Activated naive CD8-positive, alpha-beta T cell treated with anti-CD3 and anti-CD28 coated beads for 36 hours (primary cell): ENCODE results near the gene SLC25A38. TPM values are rescaled to one million over a fixed set of nuclear protein-coding genes. Genes with fewer than 3 reads are reported as not detected.
"Not testable (repeated sequence)": the region's sequence is repeated elsewhere in the genome, so short reads cannot be mapped to it uniquely, and the experiment has no call there.

Source experiments
- DNase-seq: peaks from one replicate; pipeline ENCODE4 v3.0.0; 2021
- H3K27ac Mint-ChIP-seq: one replicate; pipeline ENCODE4 v1.8.0; 2022; ENCODE audit warnings: mild to moderate bottlenecking, moderate library complexity, mixed read lengths
- H3K27me3 Mint-ChIP-seq: one replicate; pipeline ENCODE4 v1.8.0; 2022; ENCODE audit warnings: mild to moderate bottlenecking, mixed read lengths
- H3K36me3 Mint-ChIP-seq: one replicate; pipeline ENCODE4 v1.8.0; 2021; ENCODE audit warnings: mild to moderate bottlenecking, mixed read lengths
- H3K4me1 Mint-ChIP-seq: one replicate; pipeline ENCODE4 v1.8.0; 2021; ENCODE audit warnings: mixed read lengths
- H3K4me3 Mint-ChIP-seq: one replicate; pipeline ENCODE4 v1.8.0; 2022; ENCODE audit warnings: mild to moderate bottlenecking, moderate library complexity, mixed read lengths
- H3K9me3 Mint-ChIP-seq: one replicate; pipeline ENCODE4 v1.8.0; 2022; ENCODE audit warnings: mixed read lengths
- total RNA-seq, 2 experiments: library from RNA; stranded (reverse); gene quantifications; one replicate each; pipeline ENCODE4 v1.2.3, GENCODE V29; 2021

SLC25A38 gene
- total RNA-seq, 2 experiments from 2014 or later = 43.2 to 44.1 TPM

DNA sequence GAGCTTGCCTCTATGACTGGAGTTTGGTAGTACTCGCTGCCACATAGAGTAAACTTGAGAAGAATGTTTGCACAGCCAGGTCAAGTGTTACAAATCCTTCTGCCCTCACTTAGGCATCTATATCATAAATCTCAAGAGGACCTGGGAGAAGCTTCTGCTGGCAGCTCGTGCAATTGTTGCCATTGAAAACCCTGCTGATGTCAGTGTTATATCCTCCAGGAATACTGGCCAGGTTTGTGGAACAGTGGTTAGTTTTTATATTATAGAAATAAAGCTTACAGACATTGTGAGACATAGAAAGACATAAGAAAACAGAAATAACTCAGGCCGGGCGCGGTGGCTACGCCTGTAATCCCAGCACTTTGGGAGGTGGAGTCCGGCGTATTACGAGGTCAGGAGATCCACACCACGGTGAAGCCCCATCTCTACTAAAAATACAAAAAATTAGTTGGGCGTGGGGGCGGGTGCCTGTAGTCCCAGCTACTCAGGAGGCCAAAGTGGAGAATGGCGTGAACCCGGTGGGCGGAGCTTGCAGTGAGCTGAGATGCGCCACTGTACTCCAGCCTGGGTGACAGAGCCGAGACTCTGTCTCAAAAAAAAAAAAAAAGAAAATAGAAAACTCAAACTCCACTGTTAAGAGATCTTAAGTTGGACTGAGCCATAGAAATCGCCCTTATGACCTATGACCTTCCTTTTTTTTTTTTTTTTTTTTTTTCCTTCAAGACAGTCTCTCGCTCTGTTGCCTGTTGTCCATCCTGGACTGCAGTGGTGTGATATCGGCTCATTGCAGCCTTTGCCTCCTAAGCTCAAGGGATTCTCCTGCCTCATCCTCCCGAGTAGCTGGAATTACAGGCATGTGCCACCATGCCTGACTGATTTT, 25.6 kb downstream of the SLC25A38 start:
- Mint-ChIP-seq H3K4me1 (peaks cover 39% of the 10 kb centered on the region), H3K36me3 (peaks cover 71% of the 10 kb centered on the region), H3K4me3 (peak overlapping the region; percentile 98), H3K9me3 (peaks cover 4% of the 10 kb centered on the region), H3K27ac (peak overlapping the region; percentile 100), H3K27me3 (peaks cover 12% of the 10 kb centered on the region)
- DNase-seq = peak; percentile 46

DNA sequence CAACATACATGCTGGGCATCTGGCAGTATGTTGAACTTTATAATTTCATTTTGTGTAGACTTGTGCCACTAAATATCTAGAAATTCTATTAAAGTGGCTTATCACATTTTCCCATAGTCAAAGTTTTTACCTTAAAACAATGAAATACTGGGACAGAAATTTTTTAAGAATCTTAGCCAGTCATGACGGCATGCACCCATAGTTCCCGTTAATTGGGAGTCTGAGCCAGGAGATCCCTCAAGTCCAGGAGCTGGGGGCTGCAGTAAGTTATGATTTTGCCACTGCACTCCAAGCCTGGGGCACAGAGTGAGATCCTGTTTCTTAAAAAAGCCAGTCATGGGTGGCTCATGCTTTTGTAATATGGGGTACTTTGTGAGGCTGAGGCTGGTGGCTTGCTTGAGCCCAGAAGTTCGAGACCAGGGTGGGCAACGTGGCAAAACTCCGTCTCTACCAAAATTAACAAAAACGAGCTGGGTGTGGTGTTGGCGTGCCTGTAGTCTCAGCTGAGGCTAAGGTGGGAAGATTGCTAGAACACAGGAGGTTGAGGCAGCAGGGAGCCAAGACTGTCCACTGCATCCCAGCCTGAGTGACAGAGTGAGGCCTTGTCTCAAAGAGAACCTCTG, 26.5 kb downstream of the SLC25A38 start:
- H3K27me3 Mint-ChIP-seq = peaks cover 12% of the 10 kb centered on the region
- no peak for DNase-seq
- H3K4me3 Mint-ChIP-seq = peak overlapping the region; percentile 98
- peaks cover 72% of the 10 kb centered on the region for H3K36me3 Mint-ChIP-seq
- H3K9me3 Mint-ChIP-seq = peaks cover 4% of the 10 kb centered on the region
- peaks cover 40% of the 10 kb centered on the region for H3K4me1 Mint-ChIP-seq
- peak overlapping the region; percentile 100 for H3K27ac Mint-ChIP-seq

DNA sequence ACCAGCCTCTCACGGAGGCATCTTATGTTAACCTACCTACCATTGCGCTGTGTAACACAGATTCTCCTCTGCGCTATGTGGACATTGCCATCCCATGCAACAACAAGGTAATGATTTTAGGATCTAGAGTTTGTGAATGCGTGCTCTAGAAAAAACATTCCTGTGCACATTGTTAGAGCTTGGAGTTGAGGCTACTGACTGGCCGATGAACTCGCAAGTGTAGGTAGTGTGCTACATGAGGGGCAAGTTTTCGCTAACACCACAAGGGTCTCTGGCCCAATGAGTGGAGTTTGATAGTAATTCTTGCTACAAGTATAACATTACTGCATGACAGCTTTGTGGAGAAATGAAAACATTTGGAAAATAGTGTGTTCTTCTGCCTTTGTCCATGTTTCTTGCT, 27.7 kb downstream of the SLC25A38 start:
- peaks cover 12% of the 10 kb centered on the region for H3K27me3 Mint-ChIP-seq
- H3K36me3 Mint-ChIP-seq = peaks cover 75% of the 10 kb centered on the region
- H3K4me3 Mint-ChIP-seq = peak overlapping the region; percentile 52
- H3K27ac Mint-ChIP-seq = peak overlapping the region; percentile 100
- peaks cover 4% of the 10 kb centered on the region for H3K9me3 Mint-ChIP-seq
- DNase-seq = no peak
- peaks cover 40% of the 10 kb centered on the region for H3K4me1 Mint-ChIP-seq

DNA sequence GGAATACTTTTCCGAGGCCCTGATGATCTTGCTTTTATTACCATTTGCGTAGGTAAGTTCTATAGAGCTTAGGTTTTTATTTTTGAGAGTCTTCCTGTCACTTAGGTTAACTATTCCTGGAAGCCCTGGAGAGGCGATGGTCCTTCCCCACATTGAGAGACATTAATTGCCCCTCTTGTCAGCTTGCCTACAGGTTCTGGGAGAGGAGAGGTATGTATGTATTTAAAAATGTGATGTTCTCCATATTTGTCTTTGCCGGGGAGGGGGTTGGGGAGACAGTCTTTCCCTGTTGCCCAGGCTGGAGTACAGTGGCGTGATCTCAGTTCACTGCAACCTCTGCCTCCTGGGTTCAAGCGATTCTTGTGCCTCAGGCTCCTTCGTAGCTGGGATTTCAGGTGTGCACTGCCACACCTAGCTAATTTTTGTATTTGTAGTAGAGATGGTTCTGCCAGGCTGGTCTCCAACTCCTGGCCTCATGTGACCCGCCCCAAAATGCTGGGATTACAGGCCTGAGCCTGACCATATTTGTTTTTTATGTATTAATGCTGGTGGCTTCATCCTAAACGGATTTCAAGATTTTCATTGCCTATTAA, 29.6 kb downstream of the SLC25A38 start:
- peaks cover 4% of the 10 kb centered on the region for H3K27me3 Mint-ChIP-seq
- peaks cover 2% of the 10 kb centered on the region for H3K9me3 Mint-ChIP-seq
- H3K4me3 Mint-ChIP-seq = peak overlapping the region; percentile 26
- H3K36me3 Mint-ChIP-seq = peaks cover 62% of the 10 kb centered on the region
- peak overlapping the region; percentile 76 for H3K27ac Mint-ChIP-seq
- H3K4me1 Mint-ChIP-seq = peaks cover 38% of the 10 kb centered on the region
- DNase-seq = no peak

DNA sequence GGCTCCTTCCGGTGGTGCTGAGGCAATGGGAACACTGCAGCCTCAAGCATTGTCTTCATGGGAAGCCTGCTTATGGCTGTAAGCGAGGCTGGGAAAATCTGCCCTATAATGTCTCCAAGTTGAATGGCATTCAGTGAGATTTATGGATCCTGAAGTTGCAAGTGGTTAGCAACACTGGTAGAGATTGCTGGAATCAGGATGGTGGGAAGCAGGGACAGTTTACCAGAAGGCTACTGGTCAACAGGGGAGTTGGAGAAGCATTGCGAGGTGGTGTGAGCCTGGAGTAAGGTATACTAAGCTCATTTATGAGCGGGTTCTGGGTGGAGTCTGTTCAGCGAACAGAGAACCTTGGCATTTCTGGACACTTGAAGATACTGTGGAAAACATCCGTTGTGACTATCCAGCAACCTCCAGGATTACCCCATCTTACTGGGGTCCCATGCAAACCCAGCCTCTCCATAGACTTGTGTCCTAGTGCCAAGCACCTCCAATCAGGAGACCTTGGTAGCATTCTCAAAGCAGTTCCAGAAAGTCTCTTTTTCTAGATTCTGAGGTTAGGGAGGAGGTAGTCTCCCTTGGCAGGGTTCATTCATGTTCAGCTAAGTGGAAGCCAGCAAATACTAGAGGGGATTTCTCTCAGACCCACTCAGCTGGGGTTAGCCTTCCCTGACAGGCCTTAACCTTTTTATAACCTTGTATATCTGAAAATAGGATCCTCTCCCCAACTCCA, 30.7 kb downstream of the SLC25A38 start:
- Mint-ChIP-seq H3K27me3 (no peaks in the 10 kb centered on the region), H3K4me1 (peaks cover 32% of the 10 kb centered on the region), H3K9me3 (no peaks in the 10 kb centered on the region), H3K4me3 (no peak overlapping the region), H3K27ac (peak overlapping the region; percentile 54), H3K36me3 (peaks cover 51% of the 10 kb centered on the region)
- no peak for DNase-seq

DNA sequence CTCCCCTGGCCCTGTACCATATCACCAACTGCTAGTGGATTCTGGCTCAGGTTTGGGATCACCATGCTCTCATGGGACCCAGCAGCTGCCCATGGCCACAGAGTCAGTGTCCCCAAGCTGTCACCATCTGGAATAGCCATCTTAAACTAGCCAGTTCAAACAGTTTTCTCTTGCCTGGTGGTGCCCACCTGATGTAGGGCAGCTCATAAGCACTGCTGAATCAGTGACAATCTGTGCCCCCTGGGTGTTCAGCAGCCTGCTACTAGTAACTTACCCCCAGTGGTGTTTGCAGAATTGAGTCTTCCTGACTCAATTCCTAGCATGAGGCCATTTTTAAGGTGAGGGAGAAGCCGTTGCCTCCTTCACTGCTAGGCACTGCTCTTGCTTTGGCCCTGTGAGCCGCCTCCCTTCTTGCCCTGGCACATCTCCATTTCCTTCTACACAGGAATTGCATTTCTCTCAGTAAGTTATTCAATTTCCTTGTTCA, 31.3 kb downstream of the SLC25A38 start:
- Mint-ChIP-seq H3K27me3 (no peaks in the 10 kb centered on the region), H3K4me3 (no peak overlapping the region), H3K36me3 (peaks cover 45% of the 10 kb centered on the region), H3K27ac (peak overlapping the region; percentile 54), H3K9me3 (no peaks in the 10 kb centered on the region), H3K4me1 (peaks cover 27% of the 10 kb centered on the region)
- DNase-seq = no peak

DNA sequence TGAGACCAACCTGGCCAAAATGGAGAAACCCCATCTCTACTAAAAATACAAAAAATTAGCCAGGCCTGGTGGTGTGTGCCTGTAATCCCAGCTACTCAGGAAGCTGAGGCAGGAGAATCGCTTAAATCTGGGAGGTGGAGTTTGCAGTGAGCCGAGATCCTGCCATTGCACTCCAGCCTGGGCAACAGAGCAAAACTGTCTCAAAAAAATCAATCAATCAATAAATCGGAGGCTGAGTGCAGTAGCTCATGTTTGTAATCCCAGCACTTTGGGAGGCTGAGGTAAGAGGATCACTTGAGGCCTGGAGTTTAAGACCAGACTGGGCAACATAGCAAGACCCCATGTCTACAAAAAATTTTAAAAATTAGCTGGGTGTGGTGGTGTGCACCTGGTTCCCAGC, 32.1 kb downstream of the SLC25A38 start:
- H3K9me3 Mint-ChIP-seq, DNase-seq, H3K27me3 Mint-ChIP-seq, H3K4me3 Mint-ChIP-seq: not testable (repeated sequence)
- peaks cover 37% of the 10 kb centered on the region for H3K36me3 Mint-ChIP-seq
- H3K27ac Mint-ChIP-seq = peak overlapping the region; percentile 54
- peaks cover 22% of the 10 kb centered on the region for H3K4me1 Mint-ChIP-seq

DNA sequence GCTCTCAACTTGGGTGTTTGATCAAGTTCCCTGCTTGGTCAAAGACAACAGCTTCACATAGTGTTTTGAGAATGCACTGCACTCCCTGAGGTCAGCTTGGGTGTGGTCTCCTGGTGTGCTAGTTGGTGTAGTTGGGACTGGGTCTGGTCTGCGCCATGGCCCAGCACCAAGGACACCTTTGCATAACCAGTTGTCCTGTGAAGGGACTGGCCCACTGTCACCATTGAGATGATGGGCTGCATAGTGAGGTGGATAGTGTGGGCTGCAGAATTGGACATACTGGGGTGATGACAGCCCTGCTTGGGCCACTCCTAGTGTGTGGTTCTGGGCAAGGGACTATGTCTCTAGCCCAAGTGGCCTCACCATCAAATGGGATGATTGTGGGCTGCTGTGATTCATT, 32.8 kb downstream of the SLC25A38 start:
- Mint-ChIP-seq H3K4me3 (no peak overlapping the region), H3K36me3 (peaks cover 32% of the 10 kb centered on the region), H3K27me3 (no peaks in the 10 kb centered on the region), H3K9me3 (no peaks in the 10 kb centered on the region), H3K27ac (peak overlapping the region; percentile 6), H3K4me1 (peaks cover 19% of the 10 kb centered on the region)
- DNase-seq = peak; percentile 14

DNA sequence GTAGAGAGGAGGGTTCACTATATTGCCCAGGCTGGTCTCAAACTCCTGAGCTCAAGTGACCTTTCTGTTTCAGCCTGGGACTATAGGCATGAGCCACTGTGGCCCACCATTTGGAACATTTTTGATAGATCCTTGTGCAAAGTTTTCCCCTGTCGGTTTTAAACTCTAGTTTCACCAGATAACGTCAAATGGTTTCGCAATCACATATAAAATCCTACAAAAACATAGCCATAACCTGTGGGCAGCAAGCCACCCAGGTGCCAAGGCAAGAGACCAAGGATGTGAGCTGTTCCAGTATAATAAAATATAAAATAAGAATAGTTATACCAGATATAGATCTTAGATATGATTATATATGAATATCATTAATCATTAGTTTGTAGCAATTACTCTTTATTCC, 33.8 kb downstream of the SLC25A38 start:
- H3K27ac Mint-ChIP-seq, H3K9me3 Mint-ChIP-seq, H3K27me3 Mint-ChIP-seq, DNase-seq, H3K4me3 Mint-ChIP-seq: not testable (repeated sequence)
- H3K4me1 Mint-ChIP-seq = peaks cover 12% of the 10 kb centered on the region
- H3K36me3 Mint-ChIP-seq = peaks cover 28% of the 10 kb centered on the region

DNA sequence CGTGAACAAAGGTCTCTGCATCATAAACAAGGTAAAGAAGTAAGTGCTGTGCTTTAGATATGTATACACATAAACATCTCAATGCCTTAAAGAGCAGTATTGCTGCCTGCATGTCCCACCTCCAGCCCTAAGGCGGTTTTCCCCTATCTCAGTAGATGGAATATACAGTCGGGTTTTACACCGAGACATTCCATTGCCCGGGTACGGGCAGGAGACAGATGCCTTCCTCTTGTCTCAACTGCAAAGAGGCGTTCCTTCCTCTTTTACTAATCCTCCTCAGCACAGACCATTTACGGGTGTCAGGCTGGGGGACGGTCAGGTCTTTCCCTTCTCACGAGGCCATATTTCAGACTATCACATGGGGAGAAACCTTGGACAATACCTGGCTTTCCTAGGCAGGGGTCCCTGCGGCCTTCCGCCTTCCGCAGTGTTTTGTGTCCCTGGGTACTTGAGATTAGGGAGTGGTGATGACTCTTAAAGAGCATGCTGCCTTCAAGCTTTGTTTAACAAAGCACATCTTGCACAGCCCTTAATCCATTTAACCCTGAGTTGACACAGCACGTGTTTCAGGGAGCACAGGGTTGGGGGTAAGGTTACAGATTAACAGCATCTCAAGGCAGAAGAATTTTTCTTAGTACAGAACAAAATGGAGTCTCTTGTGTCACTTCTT, 35.5 kb downstream of the SLC25A38 start:
- H3K27me3 Mint-ChIP-seq, H3K4me3 Mint-ChIP-seq, H3K9me3 Mint-ChIP-seq, DNase-seq, H3K27ac Mint-ChIP-seq, H3K4me1 Mint-ChIP-seq: not testable (repeated sequence)
- H3K36me3 Mint-ChIP-seq = peaks cover 11% of the 10 kb centered on the region

DNA sequence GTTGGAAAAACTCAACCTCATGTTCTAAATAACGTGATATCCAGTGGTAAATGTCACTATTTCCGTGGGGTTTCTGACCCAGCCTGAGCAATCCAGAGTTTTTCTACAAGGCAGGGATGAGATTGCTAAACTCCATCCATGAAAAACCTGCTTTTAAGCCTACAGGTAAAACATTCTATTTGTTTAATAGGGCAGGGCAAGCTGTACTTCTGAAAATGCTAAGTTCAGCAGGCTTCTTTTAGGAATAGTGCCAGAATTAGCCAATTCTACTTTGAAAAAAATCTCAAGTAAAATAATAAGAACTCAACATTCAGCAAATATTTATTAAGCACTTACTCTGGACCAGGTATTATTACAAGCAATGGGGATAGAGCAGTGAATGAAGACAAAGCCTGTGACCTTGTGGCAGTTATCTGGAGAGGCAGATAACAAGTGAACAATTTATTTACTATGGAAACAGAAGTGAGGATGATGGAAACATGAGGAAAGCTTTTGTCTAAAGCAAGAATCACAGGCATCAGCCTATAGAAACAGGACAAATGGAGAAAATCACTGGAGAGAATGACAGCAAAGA, 36.7 kb downstream of the SLC25A38 start:
- H3K4me3 Mint-ChIP-seq = no peak overlapping the region
- H3K36me3 Mint-ChIP-seq = peaks cover 8% of the 10 kb centered on the region
- no peak for DNase-seq
- no peaks in the 10 kb centered on the region for H3K27me3 Mint-ChIP-seq
- no peaks in the 10 kb centered on the region for H3K9me3 Mint-ChIP-seq
- no peak overlapping the region for H3K27ac Mint-ChIP-seq
- H3K4me1 Mint-ChIP-seq = peaks cover 6% of the 10 kb centered on the region

DNA sequence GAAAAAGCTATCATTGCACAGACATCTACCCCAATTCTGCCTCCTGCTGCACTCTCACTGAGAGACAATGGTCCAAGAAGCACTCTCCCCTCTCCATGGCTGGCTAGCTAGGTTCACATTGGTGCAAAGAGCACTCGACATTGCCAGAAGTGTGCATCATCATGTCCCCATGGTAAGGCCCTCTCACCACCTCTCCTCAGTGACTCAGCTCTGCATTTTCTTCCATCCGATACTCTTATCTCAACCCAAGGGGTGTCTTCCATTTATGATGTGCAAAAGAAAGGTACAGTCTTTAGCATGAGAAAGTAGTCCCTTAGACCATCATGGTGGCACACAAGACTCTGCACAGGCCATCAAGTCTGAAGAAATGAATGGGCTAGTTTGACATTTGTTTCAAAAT, 37.4 kb downstream of the SLC25A38 start:
- peaks cover 6% of the 10 kb centered on the region for H3K4me1 Mint-ChIP-seq
- H3K36me3 Mint-ChIP-seq = peaks cover 7% of the 10 kb centered on the region
- no peak overlapping the region for H3K4me3 Mint-ChIP-seq
- H3K27me3 Mint-ChIP-seq = no peaks in the 10 kb centered on the region
- no peaks in the 10 kb centered on the region for H3K9me3 Mint-ChIP-seq
- H3K27ac Mint-ChIP-seq = no peak overlapping the region
- DNase-seq = no peak

DNA sequence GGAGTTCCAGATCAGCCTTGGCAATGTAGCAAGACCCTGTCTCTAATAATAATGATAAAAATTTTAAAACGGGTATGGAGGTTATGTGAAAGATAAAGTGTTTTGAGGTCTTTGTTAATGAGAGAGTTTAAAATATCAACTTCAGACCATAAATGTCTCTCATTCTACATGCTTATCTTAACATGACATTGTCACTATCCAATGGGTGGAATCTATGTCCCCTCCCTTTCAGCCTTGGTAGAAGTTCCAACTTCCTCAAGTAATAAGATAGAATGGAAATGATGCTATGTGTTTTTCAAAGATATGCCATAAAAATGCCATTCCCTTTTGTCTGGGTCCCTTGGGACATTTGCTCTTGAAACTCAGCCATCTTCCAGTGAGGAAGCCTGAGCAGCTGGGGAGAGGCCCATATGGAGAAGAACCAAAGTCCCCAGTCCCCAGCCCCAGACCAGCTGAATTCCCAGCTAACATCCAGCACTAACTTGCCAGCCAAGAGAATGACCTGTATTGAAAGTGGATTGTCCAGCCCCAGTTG, 40.3 kb downstream of the SLC25A38 start:
- no peak overlapping the region for H3K4me3 Mint-ChIP-seq
- H3K36me3 Mint-ChIP-seq = peaks cover 7% of the 10 kb centered on the region
- H3K27me3 Mint-ChIP-seq = no peaks in the 10 kb centered on the region
- no peak for DNase-seq
- no peaks in the 10 kb centered on the region for H3K4me1 Mint-ChIP-seq
- H3K9me3 Mint-ChIP-seq = no peaks in the 10 kb centered on the region
- no peak overlapping the region for H3K27ac Mint-ChIP-seq

DNA sequence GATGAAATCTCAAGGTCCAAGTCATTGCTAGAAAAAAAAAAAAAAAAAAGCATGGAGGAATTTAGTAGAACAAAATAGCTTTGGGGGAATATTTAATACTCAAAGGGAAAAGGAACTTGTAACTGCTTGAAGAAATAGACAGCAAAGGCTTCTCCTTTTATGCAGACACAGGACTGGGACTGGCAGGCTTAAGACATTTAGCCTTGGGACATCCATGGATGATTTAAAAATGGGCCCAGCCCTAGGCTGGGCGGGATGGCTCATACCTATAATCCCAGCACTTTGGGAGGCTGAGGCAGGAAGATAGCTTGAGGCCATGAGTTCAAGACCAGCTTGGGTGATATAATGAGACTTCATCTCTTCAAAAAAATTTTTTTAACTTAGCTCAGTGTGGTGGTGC, 43.1 kb downstream of the SLC25A38 start:
- H3K9me3 Mint-ChIP-seq = no peaks in the 10 kb centered on the region
- H3K27me3 Mint-ChIP-seq = no peaks in the 10 kb centered on the region
- H3K4me1 Mint-ChIP-seq = no peaks in the 10 kb centered on the region
- H3K36me3 Mint-ChIP-seq = peaks cover 3% of the 10 kb centered on the region
- H3K4me3 Mint-ChIP-seq = no peak overlapping the region
- no peak for DNase-seq
- no peak overlapping the region for H3K27ac Mint-ChIP-seq
